ENCODE measurements around the gene FBXO45.
"Not testable (repeated sequence)": the region's sequence is repeated elsewhere in the genome, so short reads cannot be mapped to it uniquely, and the experiment has no call there.

FBXO45 gene

GRCh38 chr3:196558476-196558875, 10.0 kb upstream of the FBXO45 start:
- no peak for DNase-seq

- DNase-seq, result no peak
Measured at GRCh38 chr3:196559826-196560225, 8.6 kb upstream of the FBXO45 start.

GRCh38 chr3:196563721-196564225, 4.7 kb upstream of the FBXO45 start:
- no peak for DNase-seq

GRCh38 chr3:196569003-196569516, 600 bp downstream of the FBXO45 start:
- DNase-seq, result peak; percentile 63

- not testable (repeated sequence) for DNase-seq
Measured at GRCh38 chr3:196570332-196570731, 1.9 kb downstream of the FBXO45 start.

- no peak for DNase-seq
Measured at GRCh38 chr3:196572389-196572788, 3.9 kb downstream of the FBXO45 start.

GRCh38 chr3:196585044-196585757, 16.7 kb downstream of the FBXO45 start:
- DNase-seq, result no peak

GRCh38 chr3:196590279-196590678, 21.8 kb downstream of the FBXO45 start:
- no peak for DNase-seq

GRCh38 chr3:196596355-196596754, 27.9 kb downstream of the FBXO45 start:
- DNase-seq, result no peak

- DNase-seq, result not testable (repeated sequence)
Measured at GRCh38 chr3:196597971-196598733, 29.7 kb downstream of the FBXO45 start.

- DNase-seq, result no peak
Measured at GRCh38 chr3:196599734-196600128, 31.3 kb downstream of the FBXO45 start.

- DNase-seq, result no peak
Measured at GRCh38 chr3:196600359-196600758, 31.9 kb downstream of the FBXO45 start.

GRCh38 chr3:196602673-196603072, 34.2 kb downstream of the FBXO45 start:
- DNase-seq, result no peak

- no peak for DNase-seq
Measured at GRCh38 chr3:196603683-196604082, 35.2 kb downstream of the FBXO45 start.

GRCh38 chr3:196604548-196604947, 36.1 kb downstream of the FBXO45 start:
- no peak for DNase-seq

GRCh38 chr3:196608693-196609092, 40.2 kb downstream of the FBXO45 start:
- no peak for DNase-seq

GRCh38 chr3:196609343-196609775, 40.9 kb downstream of the FBXO45 start:
- DNase-seq, result peak; percentile 92

GRCh38 chr3:196609805-196610515, 41.5 kb downstream of the FBXO45 start:
- DNase-seq, result peak; percentile 42

- no peak for DNase-seq
Measured at GRCh38 chr3:196611761-196612483, 43.5 kb downstream of the FBXO45 start.

GRCh38 chr3:196615234-196615633, 46.8 kb downstream of the FBXO45 start:
- not testable (repeated sequence) for DNase-seq

- DNase-seq, result no peak
Measured at GRCh38 chr3:196617256-196617655, 48.8 kb downstream of the FBXO45 start.

- DNase-seq, result no peak
Measured at GRCh38 chr3:196619223-196619622, 50.8 kb downstream of the FBXO45 start.
